Measurements from ENCODE around the gene CFAP46. TPM values are rescaled to one million over a fixed set of nuclear protein-coding genes. Genes with fewer than 3 reads are reported as not detected.

CFAP46 gene
- total RNA-seq, 2 experiments from 2014 or later: 1.1 to 1.5 TPM

DNA sequence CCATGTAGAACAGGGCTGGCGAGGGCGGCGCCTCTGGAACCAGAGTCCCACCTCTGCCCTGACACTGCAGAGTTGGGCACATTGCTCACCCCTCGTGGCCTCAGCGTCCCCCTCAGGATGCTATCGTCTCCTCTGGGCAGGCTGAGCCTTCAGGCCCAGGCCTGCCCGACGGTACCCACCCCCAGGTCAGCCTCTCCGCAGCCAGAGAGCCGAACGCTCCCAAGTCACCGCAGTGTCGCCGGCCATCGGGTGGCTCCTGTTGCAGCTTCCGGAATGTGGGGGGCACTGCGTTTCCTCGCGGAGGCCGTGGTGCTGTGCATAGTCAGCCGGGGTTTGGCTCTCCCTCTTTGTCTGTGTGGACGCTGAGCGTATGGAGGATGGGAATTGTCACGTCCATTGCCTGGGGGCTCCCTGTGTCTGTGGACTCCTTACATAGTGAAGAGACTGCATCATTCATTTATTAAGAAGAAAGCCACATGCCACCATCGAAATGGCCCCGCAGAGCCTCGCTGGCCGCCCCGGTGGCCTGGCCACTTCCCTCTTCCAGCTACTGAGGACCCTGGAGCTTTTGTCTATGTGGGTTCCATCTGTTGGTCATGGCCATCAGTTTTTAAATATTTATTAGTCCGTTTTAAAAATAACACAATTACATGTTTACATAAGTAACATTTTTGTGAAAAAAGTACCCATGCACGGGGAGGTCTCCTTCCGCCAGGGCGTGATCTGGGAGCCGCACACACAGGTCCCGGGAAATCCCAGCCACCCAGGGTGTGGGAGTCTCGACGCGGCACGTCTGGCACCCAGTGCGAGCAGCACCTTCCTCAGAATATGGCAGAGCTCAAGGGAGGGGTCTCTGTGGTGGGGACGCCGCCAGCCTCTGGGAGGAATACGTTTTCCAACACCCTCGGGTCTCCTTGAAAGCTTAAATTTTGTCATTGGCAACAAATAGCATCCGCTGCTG, 172.0 kb downstream of the CFAP46 start:
- H3K27me3 Mint-ChIP-seq: no peaks in the 10 kb centered on the region
- no peak overlapping the region for H3K4me3 Mint-ChIP-seq
- DNase-seq: no peak
- no peak overlapping the region for H3K27ac Mint-ChIP-seq
- H3K36me3 Mint-ChIP-seq: peaks cover 16% of the 10 kb centered on the region
- no peaks in the 10 kb centered on the region for H3K9me3 Mint-ChIP-seq
- no peaks in the 10 kb centered on the region for H3K4me1 Mint-ChIP-seq

DNA sequence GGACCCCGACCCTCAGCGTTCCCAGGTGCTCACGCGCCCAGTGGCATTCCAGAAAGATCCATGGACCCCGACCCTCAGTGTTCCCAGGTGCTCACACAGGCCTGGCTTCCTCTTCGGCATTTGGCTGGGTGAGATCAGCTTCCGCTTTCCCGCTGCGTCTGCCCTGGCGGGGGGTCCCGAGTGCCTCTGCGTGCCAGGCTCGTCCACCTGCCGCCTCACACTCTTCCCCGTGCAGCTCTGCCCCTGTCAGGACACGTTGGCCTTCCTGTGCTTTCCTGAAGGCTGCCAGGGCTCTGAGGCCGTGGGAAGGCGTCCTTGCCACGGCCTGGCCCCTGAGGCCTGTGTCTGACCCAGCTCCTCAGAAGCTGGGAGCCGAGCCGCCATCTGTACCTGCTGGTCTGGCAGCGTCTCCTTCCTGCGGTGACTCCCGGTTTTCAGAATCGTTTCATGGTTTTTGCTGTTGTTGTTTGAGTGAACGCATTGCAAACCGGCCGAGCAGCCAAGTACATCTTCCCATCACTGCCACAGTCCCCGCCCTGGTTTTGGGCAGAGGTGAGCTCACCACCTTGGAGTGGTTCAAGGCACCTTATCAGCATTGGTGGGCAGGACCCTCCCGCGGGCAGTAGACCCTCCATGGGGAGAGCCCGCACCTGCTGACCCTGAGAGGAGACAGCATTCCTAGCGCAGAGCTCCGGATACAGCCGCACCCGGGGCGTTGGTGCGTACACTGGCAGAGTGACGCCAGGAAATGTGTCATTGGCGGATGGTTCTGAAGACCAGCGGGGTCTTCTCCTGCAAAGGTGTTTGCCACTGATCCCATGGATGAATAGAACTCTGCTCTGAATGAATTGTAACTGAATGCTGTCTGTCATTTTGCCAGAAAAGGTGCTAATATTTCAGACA, 173.8 kb downstream of the CFAP46 start:
- no peaks in the 10 kb centered on the region for H3K9me3 Mint-ChIP-seq
- no peak overlapping the region for H3K27ac Mint-ChIP-seq
- no peak for DNase-seq
- no peak overlapping the region for H3K4me3 Mint-ChIP-seq
- H3K36me3 Mint-ChIP-seq: peaks cover 14% of the 10 kb centered on the region
- H3K4me1 Mint-ChIP-seq: no peaks in the 10 kb centered on the region
- no peaks in the 10 kb centered on the region for H3K27me3 Mint-ChIP-seq

GRCh38 chr10:132766291-132766690, 176.1 kb downstream of the CFAP46 start:
- Mint-ChIP-seq H3K27ac (no peak overlapping the region), H3K27me3 (no peaks in the 10 kb centered on the region), H3K4me3 (no peak overlapping the region), H3K4me1 (peaks cover 13% of the 10 kb centered on the region), H3K9me3 (no peaks in the 10 kb centered on the region), H3K36me3 (peaks cover 12% of the 10 kb centered on the region)
- DNase-seq: no peak

DNA sequence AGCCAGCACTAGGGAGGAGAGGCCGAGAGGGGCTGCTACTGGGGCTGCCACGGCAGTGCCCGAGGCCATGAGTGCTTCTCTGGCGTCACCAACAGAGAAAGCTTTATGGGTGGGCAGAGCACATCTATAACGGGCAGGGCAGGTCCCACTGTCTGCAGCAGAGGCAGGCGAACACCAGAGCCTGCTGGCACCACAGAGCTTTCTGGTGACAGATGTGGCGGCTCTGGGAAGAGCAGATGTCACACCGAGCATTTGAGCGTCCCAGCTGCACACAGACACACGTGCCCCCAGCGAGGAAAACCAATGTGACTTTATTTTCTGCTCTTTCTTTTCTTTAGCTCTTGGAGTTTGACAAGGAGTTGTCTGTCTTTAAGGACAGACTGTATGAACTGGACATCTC, 176.9 kb downstream of the CFAP46 start:
- H3K27me3 Mint-ChIP-seq: no peaks in the 10 kb centered on the region
- H3K9me3 Mint-ChIP-seq: no peaks in the 10 kb centered on the region
- peaks cover 6% of the 10 kb centered on the region for H3K36me3 Mint-ChIP-seq
- no peak overlapping the region for H3K4me3 Mint-ChIP-seq
- no peak for DNase-seq
- H3K4me1 Mint-ChIP-seq: peaks cover 13% of the 10 kb centered on the region
- no peak overlapping the region for H3K27ac Mint-ChIP-seq

DNA sequence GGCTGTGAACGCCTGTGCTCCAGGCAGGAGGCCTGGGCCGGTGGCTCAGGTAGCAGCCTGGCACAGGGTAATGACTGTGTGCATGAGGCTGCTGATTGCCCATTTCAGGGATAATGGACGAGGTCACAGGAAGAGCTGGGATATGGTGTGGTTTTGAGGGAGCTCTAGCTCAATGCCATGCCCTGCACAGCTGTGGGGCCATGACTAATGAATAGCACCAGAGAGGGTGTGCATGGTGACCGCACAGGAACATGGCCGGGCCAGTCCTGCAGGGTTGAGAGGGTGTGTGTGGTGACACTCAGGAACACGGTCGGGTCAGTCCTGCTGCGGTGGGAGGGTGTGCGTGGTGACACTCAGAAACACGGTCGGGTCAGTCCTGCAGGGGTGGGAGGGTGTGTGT, 178.3 kb downstream of the CFAP46 start:
- H3K9me3 Mint-ChIP-seq: no peaks in the 10 kb centered on the region
- peaks cover 4% of the 10 kb centered on the region for H3K36me3 Mint-ChIP-seq
- H3K27me3 Mint-ChIP-seq: no peaks in the 10 kb centered on the region
- no peak for DNase-seq
- no peak overlapping the region for H3K4me3 Mint-ChIP-seq
- H3K4me1 Mint-ChIP-seq: peaks cover 13% of the 10 kb centered on the region
- no peak overlapping the region for H3K27ac Mint-ChIP-seq

DNA sequence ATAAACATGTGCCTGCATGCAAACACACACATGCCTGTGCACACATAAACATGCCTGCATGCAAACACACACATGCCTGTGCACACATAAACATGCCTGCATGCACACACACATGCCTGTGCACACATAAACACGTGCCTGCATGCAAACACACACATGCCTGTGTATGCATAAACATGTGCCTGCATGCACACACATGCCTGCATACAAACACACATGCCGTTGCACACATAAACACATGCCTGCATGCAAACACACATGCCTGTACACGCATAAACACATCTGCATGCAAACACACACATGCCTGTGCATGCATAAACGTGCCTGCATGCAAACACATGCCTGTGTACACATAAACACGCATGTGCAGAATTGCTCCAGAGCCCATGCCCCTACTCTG, 178.8 kb downstream of the CFAP46 start:
- Mint-ChIP-seq H3K9me3 (no peaks in the 10 kb centered on the region), H3K4me3 (no peak overlapping the region), H3K4me1 (peaks cover 13% of the 10 kb centered on the region), H3K27me3 (no peaks in the 10 kb centered on the region), H3K36me3 (peaks cover 3% of the 10 kb centered on the region), H3K27ac (no peak overlapping the region)
- DNase-seq: no peak

- peak; percentile 30 for DNase-seq
- Mint-ChIP-seq H3K9me3 (no peaks in the 10 kb centered on the region), H3K36me3 (peaks cover 2% of the 10 kb centered on the region), H3K27me3 (no peaks in the 10 kb centered on the region), H3K27ac (no peak overlapping the region), H3K4me1 (peaks cover 13% of the 10 kb centered on the region), H3K4me3 (no peak overlapping the region)
Observed at GRCh38 chr10:132762267-132762666, 180.1 kb downstream of the CFAP46 start.

DNA sequence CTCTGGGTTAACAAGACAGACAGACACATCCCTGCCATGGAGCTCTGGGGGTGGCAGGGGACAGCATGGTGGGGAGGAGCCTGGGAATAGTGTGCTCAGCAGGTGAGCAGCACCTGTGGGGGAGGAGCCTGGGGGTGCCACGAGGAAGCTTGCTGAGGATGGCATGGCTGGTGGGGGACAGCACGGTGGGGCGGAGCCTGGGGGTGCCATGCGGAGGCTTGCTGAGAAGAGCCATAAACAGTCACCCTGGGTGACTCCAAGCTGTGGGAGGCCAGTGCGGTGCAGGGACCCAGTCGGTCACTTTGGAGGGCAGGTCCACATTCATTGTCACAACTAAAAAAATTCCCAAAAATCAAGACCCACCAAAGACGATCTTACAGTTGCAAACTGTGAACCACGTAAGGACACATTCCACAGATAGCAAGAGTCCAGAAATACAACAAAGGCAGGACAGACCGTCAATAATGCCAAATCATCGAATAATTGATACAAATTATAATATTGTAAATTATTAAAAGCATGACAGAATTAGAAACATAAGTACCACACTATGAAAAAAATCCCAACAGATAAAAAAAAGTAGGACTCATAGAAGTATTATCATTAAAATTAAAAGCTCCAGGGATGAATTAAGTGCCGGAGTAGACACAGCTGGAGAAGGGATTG, 180.8 kb downstream of the CFAP46 start:
- Mint-ChIP-seq H3K4me3 (no peak overlapping the region), H3K27ac (no peak overlapping the region), H3K36me3 (peaks cover 4% of the 10 kb centered on the region), H3K27me3 (no peaks in the 10 kb centered on the region), H3K4me1 (peaks cover 13% of the 10 kb centered on the region), H3K9me3 (no peaks in the 10 kb centered on the region)
- DNase-seq: no peak

DNA sequence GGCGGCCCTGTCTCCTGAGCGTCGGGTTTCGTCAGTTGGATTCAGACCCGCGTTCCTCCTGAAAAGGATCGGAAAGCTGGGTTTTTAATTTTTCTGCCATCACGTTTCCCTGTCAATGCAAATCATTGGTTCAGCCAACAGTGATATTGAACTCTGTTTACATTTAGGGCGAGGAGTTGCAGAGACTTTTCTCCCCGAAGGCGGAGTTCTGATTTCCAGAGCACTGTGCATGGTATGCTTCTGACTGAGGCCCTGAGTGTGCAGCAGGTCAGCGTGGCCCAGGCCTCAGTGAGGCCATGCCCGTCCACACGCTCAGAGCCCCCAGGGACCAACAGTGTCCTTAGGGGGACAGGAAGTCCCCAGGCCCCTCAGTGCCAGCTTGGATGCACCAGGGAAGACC, 183.5 kb downstream of the CFAP46 start:
- peaks cover 8% of the 10 kb centered on the region for H3K9me3 Mint-ChIP-seq
- no peaks in the 10 kb centered on the region for H3K27me3 Mint-ChIP-seq
- no peak overlapping the region for H3K4me3 Mint-ChIP-seq
- peaks cover 13% of the 10 kb centered on the region for H3K4me1 Mint-ChIP-seq
- no peak for DNase-seq
- peaks cover 20% of the 10 kb centered on the region for H3K36me3 Mint-ChIP-seq
- no peak overlapping the region for H3K27ac Mint-ChIP-seq

Other genes starting within 250 kb of the CFAP46 start
- not detected for gene NKX6-2, start 156.4 kb downstream of the CFAP46 start, total RNA-seq
- gene ADGRA1, start 145.4 kb upstream of the CFAP46 start, total RNA-seq: not detected
- not detected for gene KNDC1, start 217.6 kb upstream of the CFAP46 start, total RNA-seq

Measured in activated naive CD8-positive, alpha-beta T cell treated with anti-CD3 and anti-CD28 coated beads for 36 hours (primary cell).